Kidney glomerular epithelial cell (primary cell): ENCODE results near the gene COL4A3.
"Not testable (repeated sequence)": the region's sequence is repeated elsewhere in the genome, so short reads cannot be mapped to it uniquely, and the experiment has no call there.

Experiments
- DNase-seq: peaks from one replicate; lab custom pipeline; 2025; lab: John Stamatoyannopoulos, UW

Gene COL4A3

DNA sequence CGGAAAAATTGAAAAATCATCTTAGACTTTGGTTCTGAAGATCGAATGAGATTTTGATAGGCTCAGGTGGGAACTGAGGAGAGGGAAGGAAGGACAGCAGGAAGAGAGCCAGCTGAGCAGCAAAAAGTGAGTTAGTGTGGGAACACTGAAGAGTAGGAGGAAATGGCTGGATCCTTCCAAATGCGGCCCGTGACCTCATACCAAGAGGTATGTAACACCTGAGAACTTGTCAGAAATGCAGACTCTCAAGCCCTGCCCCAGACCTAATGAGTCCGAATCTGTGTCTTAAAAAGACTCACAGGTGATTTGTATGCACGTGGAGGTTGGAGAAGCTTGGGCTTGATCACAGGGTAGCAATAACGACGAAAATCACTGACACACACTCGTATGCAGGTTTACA, 42.0 kb downstream of the COL4A3 start:
- DNase-seq = no peak

DNA sequence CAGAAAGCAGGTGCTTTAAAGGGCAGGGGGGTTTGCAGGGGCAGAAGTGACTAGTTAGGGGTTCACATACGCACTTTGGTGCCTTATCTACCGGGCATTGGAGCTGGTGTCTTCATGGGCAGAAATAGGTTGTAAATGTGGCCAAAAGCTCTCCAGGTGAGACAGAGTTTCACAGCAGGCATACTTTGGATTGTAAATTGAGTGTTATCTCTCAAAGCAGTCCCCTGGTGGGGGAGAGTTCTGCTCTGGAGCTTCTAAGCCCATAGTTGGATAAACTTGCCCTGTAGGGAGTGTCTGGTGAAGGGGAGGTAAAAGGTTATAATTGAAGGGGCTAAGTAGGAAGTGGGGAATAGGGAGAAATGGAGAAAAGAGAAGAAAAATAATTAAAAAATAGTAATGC, 43.1 kb downstream of the COL4A3 start:
- DNase-seq = no peak

DNA sequence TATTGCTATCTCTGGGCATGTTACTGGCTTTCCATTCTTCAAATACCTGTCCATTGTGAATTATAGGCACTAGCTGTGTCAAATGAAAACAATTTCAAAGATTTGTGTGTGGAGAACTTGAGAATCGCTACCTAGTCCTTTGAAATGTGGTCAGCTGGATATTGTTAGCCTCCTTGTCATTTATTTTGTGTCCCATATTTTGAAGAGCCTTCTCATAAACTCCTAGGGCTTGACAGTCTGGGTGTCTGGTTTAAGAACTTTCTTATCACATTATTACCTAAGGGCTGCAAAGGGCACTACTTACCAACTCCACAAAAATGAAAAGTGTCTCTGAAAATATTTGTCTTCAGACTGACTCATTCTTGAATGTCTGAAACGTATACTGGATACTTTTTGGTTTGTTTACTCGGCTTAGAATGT, 50.2 kb downstream of the COL4A3 start:
- DNase-seq = peak; percentile 35

GRCh38 chr2:227219312-227220105, 55.1 kb downstream of the COL4A3 start:
- no peak for DNase-seq

DNA sequence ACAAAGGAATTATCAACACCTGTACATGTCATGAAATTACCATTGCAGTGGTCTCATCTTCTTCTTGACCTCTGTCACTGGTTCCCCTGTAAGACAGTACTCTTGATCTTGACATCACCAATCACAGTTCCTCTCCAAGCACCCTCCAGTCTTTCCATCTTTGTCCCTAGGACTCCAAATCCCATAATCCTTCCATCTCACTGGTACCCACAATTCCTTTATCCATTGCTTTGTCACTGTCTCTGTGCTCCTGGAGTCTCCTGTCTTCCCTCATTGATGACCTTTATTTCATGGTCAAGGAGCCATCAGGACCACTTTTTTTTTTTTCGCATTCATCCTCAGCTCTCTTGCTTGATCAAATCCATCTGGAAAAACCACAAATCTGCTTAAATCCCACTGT, 56.7 kb downstream of the COL4A3 start:
- no peak for DNase-seq

- DNase-seq = no peak
Measured at GRCh38 chr2:227222292-227222691, 57.9 kb downstream of the COL4A3 start.

DNA sequence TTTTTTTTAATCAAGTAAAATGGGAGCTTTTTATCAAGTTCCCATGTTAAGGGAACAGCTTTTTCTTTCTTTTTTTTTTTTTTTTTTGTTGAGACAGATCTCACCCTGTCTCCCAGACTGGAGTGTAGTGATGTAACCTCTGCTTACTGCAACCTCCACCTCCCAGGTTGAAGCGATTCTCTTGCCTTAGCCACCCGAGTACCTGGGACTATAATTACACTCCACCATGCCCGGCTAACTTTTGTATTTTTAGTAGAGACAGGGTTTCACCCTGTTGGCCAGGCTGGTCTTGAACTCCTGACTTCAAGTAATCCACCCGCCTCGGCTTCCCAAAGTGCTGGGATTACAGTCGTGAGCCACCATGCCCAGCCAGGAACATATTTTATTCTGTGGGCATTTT, 61.2 kb downstream of the COL4A3 start:
- DNase-seq = not testable (repeated sequence)

GRCh38 chr2:227228061-227228667, 63.7 kb downstream of the COL4A3 start:
- peak; percentile 33 for DNase-seq

DNA sequence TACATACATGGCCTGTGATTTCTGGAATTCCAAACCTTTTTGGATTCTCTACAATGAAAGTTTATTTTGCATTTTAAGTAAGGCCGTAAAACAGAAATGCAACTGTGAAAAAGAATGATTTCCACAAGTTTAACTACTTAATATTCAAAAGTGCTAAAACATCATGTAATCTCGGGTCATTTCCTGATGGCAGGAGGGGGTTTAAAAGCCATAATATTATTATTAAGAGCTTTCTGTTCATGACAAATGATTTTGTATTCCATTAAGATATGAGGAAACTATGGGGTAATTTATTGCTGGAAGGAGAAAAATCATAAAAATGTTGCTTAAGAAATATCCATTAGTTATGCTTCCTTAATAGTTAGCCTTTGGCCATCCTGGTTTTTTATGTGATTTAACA, 65.7 kb downstream of the COL4A3 start:
- DNase-seq = no peak

DNA sequence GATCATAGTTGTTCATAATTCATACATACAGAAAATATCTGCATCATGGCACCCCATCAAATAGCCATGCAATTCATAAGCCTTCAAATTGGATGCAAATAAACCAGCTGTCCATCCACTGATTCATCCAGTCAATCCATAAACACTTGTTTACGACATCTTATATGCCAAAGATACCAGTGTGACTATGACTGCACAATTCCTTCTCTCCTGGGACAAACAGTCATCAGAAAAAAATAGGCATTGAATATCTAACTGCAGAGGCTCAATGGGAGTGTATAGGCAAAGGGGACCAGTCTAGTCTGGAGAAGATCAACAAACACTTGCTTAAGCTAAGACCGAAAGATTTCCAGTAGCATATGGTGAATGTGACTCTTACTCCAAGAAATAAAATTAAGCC, 70.0 kb downstream of the COL4A3 start:
- no peak for DNase-seq

DNA sequence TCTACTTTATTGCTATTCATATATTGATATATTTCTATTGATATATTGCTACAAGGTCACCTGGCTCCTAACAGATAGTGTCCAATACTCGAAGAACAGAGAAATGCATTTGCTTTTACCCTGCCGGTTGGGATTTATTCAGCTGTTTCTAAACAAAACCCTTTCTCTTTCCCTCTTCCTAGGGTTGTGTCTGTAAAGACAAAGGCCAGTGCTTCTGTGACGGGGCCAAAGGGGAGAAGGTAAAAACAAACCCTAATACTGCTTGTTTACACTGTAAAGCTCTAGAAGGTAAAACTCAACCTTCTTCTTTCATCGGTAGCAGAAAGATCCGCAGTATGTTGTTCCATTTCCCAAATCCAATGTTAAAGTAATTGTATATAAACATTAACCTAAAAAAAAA, 73.4 kb downstream of the COL4A3 start:
- no peak for DNase-seq

- peak; percentile 55 for DNase-seq
Measured at GRCh38 chr2:227238238-227239237, 74.1 kb downstream of the COL4A3 start.

DNA sequence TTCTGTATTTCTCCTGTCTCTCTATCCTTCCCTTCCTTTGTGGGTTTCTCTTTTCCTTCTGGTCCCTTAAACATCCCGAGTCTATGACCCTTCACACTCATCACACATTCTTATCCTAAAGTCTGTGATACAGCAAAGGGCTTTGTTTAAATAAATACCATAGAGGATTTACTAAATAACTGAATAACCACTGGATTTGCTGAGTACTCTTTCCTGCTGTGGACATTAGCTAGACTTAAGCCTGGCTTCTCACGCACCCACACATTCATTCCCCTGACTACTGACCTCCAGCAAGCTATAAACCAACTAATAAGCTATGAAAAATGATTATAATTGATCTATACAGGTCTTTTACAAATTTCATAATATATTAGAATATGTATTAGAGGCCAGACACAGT, 76.6 kb downstream of the COL4A3 start:
- DNase-seq = no peak

DNA sequence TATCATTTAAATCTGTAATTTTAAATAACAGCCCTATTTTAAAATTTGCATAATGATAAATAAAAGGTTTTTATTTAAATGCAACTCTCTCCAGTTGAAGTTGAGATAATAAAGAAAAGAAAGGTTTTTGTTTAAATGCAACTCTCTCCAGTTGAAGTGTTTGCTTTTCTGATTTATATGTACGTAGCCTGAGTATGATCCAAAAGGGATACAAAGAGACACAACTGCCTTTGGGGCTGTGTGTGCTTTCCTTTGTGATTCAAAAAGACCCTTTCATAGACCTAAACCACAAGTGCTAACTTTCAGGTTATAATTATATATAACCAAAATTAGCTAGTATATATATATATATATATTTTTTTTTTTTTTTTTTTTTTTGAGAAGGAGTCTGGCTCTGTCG, 84.5 kb downstream of the COL4A3 start:
- no peak for DNase-seq

- DNase-seq = no peak
Measured at GRCh38 chr2:227252831-227253230, 88.4 kb downstream of the COL4A3 start.

DNA sequence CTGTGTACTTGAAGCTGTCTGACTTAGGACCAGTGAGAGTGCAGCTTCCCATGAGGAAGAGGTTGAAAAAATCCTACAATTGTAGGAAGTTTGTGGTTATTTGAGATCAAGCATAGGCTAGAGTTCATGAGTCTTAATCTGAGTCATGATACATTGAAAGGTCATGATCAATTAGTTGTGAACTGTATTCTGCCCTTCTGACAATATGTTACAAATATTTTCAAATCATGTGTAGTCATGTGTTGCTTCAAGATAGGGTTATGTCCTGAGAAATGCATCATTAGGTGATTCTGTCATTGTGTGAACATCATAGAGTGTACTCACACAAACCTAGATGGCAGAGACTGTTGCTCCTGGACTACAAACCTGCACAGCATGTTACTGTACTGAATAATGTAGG, 92.2 kb downstream of the COL4A3 start:
- peak; percentile 7 for DNase-seq

- no peak for DNase-seq
Measured at GRCh38 chr2:227257820-227258219, 93.4 kb downstream of the COL4A3 start.

- DNase-seq = no peak
Measured at GRCh38 chr2:227260041-227260440, 95.6 kb downstream of the COL4A3 start.

DNA sequence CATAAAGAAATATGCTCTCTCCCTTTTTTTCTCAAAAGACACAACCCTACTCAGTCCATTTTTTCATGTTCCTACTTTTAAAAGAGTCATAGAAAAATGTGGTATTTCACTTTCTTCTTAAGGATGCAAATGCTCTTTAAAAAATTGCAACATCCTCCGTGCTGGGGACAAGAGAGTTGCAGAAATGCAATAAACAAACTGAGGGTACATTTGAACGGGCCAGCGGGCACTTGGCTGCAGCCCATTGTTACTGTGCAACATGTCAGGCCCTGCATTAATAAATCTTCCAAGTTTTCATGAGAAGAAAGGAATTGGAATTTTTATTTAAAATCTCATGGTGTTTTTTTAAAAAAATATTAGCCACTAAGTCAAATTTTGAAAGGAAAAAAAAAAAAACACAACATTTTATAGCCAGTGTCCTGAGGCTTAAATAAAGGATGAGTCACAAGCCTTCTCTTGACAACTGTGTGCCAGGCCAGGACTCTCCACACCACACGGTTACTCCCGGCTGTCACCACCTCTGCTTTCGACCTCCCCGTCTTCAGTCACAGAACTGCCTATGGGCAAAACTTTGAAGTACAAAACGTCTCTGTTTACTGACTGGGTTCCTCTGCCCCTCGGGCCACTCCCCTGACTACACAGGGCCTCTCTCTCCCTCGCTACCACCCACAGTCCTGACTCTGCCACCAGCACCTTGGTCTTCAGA, 103.1 kb downstream of the COL4A3 start:
- no peak for DNase-seq

- no peak for DNase-seq
Measured at GRCh38 chr2:227280895-227281294, 116.5 kb downstream of the COL4A3 start.

- no peak for DNase-seq
Measured at GRCh38 chr2:227285741-227286236, 121.4 kb downstream of the COL4A3 start.

GRCh38 chr2:227287771-227288170, 123.3 kb downstream of the COL4A3 start:
- DNase-seq = no peak
